ENCODE measurements around the gene LPCAT1.

Gene LPCAT1

DNA sequence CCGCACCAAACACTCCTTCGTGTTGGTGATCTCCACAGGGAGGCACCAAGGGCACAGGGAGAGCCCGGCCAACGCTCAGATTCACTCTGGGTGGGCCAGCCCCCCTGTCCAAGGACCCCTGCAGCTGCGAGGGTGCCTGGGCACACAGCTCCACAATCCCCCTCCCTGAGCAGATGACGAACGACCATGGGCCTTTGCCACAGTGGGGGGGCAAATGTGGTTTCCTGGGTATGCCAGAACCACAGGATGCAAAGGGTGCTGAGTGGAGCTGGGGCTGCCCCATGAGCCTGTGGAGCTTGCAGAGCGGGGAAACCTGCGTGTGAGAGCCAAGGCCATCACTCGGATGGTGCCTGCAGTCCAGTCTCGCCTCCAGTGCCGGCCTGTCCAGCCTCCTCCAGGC is 31.0 kb downstream of the LPCAT1 start:
- no peak for DNase-seq

DNA sequence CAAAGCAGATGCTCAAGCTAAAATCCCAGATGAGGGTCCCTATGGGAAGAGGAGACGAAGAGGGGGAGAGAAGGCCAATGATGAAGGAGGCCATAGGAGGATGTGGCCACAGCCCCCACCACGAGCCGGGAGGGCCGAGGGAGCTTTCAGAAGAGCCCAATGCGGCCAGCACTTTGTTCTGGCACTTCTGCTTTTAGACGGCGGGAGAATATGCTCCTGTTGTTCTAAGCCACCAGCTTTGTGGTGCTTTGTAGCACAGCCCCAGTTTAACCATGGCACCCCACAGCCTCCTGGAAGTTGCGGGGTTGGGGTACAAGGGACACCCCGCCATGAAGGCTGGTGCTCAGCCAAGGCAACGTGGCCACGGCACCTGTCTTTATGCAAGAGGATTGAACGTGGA is 33.4 kb downstream of the LPCAT1 start:
- no peak for DNase-seq

DNA sequence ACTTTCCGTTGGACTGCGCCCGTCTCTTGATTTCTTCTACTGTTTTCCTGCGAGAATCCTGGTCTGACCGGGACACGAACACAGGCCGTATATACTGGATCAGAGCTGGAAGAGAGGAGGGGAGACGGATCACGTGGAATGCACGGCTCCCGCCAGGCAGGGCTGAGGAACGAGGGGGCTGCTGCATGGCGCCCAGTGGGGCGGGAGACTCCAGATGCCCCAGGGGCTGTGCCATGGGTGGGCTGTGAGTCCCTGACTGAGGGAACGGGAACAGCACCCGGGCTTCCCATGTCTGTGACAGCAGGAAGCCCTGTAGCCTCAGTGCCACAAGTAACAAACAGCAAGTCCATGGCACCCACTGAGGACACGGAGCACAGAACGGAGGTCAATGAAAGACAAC is 34.0 kb downstream of the LPCAT1 start:
- no peak for DNase-seq

DNA sequence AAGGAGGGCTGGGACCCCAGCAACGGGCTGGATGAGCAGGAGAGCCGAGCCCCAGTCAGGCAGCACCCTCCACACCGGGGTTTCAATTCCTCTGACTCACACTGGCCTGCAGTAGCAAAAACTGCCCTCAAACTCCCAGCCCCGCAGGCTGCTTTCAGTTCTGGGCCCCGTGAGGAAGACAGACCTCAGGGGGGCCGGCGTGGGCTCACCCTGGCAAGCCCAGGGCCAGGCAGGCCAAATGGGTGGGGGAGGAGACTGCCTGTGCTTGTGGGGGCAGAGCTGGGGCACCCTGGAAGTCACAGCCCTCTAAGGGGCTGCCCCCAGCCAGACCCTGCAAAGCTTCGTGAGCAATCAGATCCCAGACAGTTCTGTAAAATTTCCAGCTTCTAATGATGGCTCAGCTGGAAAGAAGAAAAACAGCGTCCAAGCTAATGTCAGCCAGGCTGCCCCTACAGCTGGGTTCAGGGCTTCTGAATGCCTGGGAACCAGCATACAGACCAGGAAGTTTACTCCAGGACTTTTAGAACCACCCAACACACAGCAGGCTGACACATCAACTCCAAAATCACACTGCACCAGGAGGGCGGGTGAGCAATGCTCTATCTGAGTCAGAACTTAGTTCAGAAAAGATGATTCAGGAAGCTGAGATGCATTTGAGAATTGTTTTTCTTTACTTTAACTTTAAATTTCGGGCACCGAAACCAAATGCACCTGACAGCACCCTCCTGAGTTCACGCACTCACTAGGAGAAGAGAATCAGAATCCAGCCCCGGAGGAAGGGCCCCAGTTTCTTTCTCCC is 34.7 kb downstream of the LPCAT1 start:
- no peak for DNase-seq

DNA sequence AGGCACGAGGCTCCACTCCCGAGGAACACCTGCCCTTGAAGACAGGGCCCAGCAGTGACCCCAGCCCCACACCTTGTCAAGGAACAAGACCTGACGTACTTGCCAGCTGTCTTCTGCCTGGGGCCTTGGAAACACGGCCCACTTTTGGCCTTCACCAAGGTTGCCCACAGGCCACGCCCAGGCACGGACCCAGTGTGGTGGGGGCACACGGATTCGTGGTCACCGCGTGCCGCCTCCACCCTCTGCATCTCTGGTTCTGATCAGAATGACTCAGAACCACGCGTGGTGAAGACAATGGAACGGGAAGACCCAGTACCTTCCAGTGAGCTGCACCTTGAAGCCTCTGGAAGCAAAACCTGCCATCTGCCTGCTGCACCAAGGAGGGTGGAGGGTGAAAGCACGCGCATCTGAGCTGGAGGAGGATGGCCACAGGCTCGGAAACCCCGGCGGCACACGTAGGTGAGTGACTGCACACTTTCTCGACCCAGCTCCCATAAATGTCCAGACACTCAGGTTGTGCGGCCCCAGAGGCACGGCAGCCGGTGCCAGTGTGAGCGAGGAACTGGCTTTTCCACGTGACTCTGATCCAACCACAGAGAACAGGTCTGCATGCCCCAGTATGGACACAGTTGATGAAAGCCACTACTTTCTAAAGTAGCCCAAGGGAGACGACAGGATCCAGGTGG is 36.5 kb downstream of the LPCAT1 start:
- DNase-seq, result no peak

DNA sequence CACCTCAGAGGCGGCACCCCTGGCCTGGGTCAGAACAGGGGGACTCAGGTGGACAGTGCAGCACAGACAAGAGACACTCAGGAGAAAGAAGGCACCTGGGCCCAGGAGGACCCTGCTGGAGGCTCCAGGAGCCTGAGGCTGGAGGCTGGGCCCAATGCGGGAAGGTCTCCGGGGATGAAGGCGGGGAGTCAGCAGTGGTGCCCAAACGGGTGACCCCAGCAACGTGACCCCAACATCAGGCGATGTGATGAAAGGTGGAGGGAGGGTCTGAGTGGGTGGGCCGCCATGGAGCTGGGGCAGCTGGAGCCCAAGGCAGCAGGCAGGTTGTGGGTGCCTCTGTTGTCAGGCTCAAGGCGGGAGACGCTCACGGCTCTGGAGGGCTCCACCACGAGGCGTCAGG is 37.5 kb downstream of the LPCAT1 start:
- no peak for DNase-seq

DNA sequence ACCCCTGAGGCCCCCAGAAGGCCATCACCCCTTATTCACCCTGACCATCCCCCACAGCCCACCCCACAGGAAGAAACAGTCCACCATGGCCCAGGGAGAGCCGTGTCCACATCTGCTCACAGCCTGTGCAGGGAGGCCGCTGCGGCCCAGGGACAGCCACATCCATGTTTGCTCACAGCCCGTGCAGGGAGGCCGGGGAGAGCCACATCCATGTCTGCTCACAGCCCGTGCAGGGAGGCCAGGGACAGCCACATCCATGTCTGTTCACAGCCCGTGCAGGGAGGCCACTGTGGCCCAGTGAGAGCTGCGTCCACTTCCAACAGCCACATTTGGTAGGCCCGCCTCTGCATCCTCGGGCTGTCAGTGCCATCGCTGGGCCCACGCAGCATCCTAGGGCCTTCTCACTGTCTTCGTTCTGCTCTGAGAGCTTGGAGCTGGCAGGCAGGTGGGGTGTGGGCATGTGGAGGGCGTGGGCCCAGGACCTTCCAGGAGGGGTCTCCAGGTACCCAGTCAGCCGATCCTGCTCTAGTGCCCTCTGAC is 38.1 kb downstream of the LPCAT1 start:
- DNase-seq, result no peak

DNA sequence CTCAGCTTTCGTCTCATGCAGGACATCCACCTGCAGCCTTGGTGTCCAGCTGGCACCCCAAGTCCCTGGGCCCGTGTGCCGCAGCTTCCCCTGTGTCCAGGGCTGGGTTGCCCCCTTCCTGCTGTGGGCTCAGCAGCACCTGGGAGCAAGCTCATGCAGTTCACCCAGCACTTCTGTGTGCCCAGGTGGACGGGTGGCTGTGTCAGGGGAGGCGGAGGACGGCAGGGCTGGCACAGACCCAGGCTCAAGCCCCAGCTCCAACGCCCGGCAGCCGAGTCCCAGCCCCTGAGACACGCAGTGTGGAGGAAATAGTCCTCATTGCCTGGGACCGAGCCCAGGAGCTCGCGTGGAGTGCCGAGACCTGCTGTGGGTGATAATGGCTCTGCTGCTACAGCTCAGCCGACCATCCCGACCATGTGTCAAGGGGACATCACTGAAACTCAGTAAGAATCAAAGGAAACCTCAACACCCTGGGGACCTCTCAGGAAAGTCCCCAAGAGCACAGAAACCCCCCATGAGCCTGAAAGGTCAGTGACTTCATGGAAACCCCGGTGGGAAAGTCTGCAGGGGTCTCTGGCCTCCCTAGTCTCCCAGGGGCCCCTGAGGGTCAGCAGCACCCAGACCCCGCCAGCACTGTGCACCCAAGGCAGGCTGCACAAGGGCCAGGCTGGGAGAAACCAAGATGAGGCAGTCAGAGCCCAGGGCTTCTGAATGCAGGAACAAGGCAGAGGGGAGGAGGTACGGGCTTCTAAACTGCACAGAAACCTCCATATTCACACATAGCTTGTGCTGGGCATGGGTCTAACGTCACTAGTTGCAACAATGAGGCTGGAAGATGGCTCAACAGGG is 38.8 kb downstream of the LPCAT1 start:
- no peak for DNase-seq

DNA sequence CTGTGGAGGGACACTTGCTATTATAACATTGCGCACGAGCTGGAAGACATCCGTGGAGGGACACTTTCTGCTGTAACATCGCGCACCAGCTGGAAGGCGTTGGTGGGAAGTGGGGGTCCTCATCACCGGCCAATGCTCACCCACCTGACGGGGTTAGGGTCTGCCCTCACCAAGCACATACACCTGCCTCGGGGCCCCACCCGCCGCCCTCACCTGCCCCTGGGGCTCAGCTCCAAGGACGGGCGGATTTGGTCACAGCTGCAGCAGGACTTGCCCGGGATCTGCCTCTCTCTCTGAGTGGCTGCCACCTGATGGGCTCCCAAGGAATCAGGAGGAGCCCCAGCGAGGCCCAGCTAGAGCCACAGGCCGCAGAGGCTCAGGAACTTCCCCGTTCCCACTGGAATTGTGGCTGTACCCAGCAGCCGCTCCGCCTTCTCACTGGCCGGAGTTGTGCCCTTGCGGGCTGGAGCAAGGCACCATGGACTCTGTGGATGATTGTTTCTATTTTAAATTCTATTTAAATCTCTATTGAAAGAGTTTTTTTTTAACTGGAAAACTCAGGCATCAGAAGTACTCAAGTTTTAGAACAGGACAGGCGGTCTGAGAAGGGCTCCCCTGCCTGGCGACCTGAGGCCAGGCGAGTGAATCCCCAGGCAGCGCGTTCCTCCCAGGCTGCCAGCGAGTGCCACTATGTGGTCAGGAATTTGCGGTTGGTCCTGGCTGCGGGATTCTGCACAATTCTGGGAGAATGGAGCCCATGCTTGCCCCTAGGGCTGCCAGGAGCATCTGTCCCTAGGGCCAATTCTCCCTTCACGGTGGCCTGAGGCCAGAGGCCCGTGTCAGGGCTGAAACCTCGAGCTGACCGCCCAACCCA is 39.7 kb downstream of the LPCAT1 start:
- DNase-seq, result no peak

DNA sequence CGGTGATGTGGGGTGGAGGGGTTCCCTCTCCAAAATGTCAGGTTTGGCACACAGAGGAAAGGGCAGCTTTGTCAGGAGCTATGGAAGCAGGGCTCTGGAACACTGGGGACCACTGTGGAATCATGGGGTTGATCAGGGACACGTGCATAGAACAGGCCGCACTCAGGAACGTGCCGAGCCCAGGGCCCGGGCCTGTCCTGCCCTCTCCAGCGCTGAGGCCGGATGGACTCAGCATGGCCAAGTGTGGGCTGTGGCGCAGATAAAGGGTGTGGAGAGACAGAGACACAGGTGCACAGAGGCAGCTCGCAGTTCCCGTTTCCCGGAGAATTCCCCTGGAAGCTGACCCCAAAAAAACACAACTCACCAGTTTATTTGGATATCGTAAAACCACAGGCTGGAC is 40.7 kb downstream of the LPCAT1 start:
- DNase-seq, result no peak

DNA sequence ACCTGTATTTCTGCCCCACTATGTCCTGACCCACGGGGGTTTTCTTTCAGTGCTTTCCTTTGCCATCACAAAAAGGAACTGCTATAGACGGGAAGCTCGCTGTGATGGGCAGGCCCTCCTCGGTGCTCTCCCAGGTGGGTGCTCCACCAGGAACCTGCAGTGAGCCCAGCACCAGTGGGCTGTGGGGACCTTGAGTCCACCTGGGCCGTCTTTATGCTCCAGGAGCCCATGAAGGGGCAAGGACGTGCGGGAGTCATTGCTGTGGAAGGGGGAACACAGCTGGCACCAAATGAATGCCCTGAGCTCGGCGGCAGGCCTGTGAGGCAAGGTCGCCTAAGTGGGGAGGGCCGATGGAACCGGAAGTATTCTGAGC is 41.8 kb downstream of the LPCAT1 start:
- DNase-seq, result no peak

DNA sequence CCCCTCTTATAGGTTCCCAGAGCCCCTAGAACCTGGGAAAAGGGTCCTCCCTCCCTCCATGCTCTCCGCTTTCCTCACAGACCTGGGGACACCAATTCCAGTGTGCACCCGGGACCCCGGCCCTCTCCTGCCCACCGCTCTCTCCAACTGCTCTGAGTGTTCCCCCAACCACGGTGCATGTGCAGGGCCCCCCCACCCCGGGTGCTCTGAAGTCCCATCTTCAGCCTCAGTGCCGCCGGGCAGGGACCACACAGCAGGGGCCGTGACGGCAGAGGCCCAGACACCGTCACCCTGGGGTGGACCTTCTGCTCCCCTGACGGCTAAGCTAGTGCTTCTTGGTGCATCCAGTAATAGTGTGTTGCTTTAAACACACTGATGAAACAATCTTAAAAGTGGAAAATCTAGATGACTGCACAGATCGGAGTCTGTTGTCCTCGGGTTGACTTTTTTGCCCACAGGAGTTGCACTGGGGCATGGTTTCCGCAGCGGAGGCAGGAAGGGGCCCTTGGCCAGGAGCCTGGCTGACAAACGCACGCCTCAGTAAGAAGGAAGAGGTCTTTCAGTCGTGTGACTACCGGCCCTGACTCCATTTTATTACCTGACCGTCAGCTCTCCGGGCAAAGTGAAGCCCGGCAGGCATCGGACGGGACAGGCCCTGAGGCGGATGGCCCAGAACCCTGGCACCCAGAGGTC is 42.3 kb downstream of the LPCAT1 start:
- DNase-seq, result no peak

DNA sequence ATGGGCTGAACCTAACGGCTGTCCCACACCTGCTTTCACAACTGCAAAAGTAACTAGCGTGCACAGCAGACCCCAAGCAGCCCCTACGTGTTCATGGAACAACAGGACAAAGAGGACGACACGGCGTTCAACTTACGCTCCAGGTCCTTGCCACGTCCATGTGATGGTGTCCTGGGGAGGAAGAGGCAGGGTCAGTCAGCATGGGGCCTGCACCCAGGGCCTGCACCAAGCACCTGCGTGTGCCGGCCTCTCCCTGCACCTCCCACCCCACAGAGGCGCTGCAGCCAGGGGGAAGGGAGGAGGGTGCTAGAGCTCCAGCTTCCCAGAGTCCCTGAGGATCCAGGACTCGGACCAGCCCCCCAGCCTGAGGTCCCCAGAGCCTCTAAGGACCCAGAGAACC is 43.0 kb downstream of the LPCAT1 start:
- no peak for DNase-seq

DNA sequence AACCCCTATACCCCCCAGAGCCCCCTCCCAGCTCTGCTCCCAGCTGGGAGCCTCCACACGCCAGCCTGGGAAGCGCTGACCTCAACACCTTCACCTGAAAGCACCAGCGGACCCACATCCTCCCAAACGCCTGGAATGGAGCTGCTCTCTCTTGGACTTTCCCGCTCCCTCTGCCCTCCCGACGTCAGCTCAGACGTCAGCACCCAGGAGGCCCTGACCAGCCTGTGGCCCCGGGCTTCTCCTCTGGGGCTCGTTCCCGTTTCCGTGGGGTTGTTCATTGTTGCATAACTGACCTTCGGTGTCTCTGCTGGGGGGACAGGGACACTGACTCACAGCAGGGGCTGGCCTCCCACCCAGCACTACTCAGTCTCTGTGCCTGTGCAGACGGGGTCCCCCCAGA is 43.5 kb downstream of the LPCAT1 start:
- DNase-seq, result no peak

DNA sequence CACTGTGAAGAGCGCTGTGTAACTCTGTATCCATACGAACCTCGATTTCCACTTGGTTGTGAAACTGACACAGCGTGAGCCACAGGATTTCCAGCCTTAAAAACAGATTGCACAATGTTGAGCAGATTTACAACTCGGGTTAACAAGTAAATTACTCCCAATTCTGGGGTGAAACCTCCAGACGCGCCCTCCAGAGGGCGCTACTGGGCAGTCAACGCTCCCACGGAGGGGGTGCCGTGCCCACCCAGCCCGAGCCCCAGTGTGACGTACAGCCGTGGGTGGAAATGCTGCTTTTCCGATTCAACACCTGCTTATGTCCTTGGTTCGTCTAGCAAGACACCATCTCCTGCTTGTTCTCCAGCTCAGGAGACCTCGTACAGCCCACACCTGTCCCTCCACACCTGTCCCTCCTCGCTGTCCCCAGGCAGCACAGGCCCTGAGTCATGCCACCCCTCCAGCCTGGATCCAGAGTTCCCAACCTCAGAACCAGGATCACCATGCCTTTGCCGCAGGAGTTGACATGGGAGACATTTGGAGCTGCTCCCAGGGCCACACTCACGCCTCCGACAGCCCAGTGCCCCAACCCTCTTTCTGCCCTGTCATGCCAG is 44.1 kb downstream of the LPCAT1 start:
- DNase-seq, result no peak

DNA sequence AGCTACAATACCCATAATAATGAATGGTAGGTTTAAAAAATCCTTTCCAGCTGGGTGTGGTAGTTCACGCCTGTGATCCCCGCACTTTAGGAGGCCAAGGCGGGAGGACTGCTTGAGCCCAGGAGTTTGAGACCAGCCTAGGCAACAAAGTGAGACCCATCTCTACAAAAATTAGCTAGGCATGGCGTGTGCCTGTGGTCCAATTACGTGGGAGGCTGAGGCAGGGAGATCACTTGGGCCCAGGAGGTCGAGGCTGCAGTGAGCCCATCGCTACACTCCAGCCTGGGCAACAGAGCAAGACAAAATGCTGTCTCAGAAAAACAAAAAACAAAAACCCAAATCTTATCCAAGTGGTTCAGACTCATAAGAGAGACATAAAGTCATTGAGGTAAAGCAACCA is 44.7 kb downstream of the LPCAT1 start:
- no peak for DNase-seq

DNA sequence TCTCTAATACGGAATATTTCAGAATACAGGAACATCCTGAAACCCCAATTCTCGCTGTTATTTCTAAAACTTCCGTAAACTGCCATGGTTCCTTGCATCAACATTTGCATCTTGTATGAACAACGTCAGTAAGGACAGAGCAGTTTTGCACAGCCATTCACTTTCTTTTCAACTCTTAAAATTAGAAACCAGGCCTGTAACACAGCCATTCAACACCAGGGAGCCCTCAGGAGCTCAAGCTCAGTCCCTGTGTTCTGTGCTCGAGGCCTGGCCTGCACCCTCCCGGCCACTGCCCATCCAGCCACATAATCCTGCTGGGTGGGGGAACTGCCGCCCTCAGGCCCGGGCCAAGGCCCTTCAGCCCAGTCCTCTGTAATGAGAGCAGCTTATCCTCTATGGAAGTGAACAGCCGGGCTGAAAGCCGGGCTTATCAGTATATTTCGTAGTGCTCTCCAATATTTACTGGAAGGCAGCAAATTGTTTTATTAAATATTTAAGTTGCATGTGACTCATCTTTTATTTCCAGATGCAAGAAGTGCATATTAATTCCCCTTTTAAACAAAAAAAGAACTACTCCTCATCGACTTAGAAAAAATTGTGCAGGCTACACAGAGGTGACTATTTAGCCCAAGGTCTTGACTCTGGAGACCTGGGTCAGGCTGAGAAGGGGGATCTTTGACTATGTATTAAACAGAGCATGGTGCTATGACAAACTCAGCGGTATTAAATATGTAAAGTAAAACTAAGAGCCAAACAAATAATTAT is 45.3 kb downstream of the LPCAT1 start:
- no peak for DNase-seq

DNA sequence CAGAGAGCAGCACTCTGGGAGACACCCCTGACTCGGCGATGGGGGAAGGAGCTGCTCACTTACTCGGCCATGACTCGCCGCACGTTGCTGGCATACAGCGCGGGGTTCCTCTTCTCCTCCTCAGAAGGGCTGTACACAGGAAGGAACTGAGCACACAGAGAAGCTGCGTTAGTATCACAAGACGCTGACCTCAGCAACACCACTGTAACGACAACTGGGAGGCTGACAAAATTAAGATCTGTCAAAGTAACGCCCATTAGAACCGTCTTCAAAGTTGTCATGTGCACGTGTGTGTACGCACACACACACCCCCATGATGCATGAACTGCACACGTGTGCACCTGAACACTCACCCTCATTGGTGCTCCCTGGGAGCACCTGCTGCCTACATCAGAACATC is 46.4 kb downstream of the LPCAT1 start:
- no peak for DNase-seq

DNA sequence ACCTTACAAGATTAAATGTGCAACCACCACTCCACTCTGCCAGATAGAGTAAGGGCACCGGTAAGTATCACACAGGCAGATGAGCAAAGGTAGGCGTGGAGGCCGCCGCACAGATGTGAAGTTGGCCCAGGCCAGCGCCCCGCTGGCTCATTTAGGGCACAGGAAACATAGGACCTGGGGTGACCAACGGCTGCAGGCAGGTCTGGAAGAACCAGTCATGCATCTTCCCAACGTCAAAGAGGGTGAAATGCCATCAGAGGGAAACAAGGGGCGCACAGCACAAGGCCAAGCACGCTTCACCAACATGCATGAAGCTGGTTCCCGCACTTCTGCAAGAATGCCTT is 46.8 kb downstream of the LPCAT1 start:
- no peak for DNase-seq

DNA sequence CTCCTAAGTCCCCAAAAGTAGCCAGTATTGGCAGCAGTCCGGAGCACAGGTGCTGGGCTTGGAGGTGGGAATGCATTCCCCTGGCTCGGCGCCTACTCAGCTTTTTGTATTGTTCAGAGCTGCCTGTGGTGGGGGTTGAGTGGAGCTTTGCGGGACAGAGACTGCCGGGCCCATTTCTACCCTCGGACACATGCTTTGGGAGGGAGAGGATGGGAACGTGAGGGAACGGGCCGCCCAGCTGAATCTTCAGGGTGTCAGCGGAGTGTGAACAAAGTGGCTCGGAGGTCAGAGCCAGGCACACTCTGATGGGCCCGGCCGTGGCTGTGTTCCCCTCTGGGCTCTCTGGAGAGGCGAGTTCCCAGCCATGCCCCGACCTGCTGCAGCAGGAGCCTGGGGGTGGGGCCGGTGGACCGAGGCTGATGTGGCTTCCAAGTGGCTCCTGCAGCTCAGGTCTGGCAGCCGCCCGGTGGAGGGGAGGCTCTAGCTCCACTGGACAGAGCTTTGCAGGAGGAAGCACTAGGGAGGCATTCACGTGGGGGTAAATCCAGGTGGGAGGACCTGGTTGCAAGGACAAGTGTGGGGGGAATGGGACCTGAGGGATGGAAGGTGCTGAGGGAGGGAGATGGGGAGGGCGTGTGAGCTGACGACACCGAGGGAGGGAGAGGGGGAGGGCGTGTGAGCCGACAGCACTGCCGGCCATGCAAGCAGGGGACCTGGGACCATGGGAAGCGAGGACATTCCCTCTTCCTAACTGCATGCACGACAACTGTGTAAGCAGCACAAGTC is 47.4 kb downstream of the LPCAT1 start:
- DNase-seq, result no peak

Data from COR-L47 (cell line).